Neural cell (in vitro differentiated cells): ENCODE results near the gene VAV2. TPM values are rescaled to one million over a fixed set of nuclear protein-coding genes. Genes with fewer than 3 reads are reported as not detected.

Source experiments
- H2AFZ ChIP-seq: fragments of 200-600, 300-800 bp; sonication (generic), shearing (Covaris generic); 2 replicates; pipeline ENCODE4 v1.6.0; 2014; ENCODE audit warnings: low read depth, mild to moderate bottlenecking, antibody characterized with exemption, low read length, moderate library complexity
- H3F3A ChIP-seq: fragments of 200-600 bp; shearing (Covaris generic); 2 replicates; pipeline ENCODE4 v1.6.1; 2016; ENCODE audit warnings: mild to moderate bottlenecking, moderate library complexity, mixed read lengths, antibody characterized with exemption, low read length; ENCODE audit not compliant: insufficient read depth, poor library complexity, severe bottlenecking
- H3K27ac ChIP-seq: fragments of 200-600, 300-800 bp; sonication (generic), shearing (Covaris generic); 2 replicates; pipeline ENCODE4 v1.5.1; 2014; ENCODE audit warnings: mild to moderate bottlenecking, low read length, moderate library complexity
- H3K27me3 ChIP-seq: fragments of 300-800, 200-600 bp; sonication (generic), shearing (Covaris generic); 2 replicates; pipeline ENCODE4 v1.6.0; 2014; ENCODE audit warnings: mild to moderate bottlenecking, low read depth, low read length, moderate library complexity; ENCODE audit not compliant: insufficient read depth
- H3K36me3 ChIP-seq: fragments of 300-800, 200-600 bp; sonication (generic), shearing (Covaris generic); 2 replicates; pipeline ENCODE4 v1.5.1; 2014; ENCODE audit warnings: mild to moderate bottlenecking, antibody characterized with exemption, low read length, moderate library complexity; ENCODE audit not compliant: insufficient read depth
- H3K4me2 ChIP-seq: fragments of 300-800, 200-600 bp; sonication (generic), shearing (Covaris generic); 2 replicates; pipeline ENCODE4 v1.6.0; 2014; ENCODE audit warnings: mild to moderate bottlenecking, low read length
- H3K4me3 ChIP-seq: fragments of 300-800, 200-600 bp; sonication (generic), shearing (Covaris generic); 2 replicates; pipeline ENCODE4 v1.5.1; 2014; ENCODE audit warnings: mild to moderate bottlenecking, low read length, moderate library complexity
- H3K79me2 ChIP-seq: fragments of 200-600 bp; shearing (Covaris generic); replicated peaks from 2 replicates; pipeline ENCODE4 v1.6.0; 2014; ENCODE audit warnings: mild to moderate bottlenecking, low read length, moderate library complexity; ENCODE audit not compliant: insufficient read depth
- H3K9ac ChIP-seq: fragments of 300-800, 200-600 bp; sonication (generic), shearing (Covaris generic); 2 replicates; pipeline ENCODE4 v1.6.1; 2016; ENCODE audit warnings: mild to moderate bottlenecking, low read length, mixed read lengths
- H3K9me2 ChIP-seq: fragments of 200-600 bp; shearing (Covaris generic); 2 replicates; pipeline ENCODE4 v1.6.1; 2016; ENCODE audit warnings: mild to moderate bottlenecking, low read length, mixed read lengths; ENCODE audit not compliant: insufficient read depth
- H3K9me3 ChIP-seq: fragments of 200-600, 300-800 bp; sonication (generic), shearing (Covaris generic); 2 replicates; pipeline ENCODE4 v1.6.1; 2016; ENCODE audit warnings: mild to moderate bottlenecking, mixed run types, low read length, moderate library complexity, mixed read lengths
- H4K20me1 ChIP-seq: fragments of 200-600 bp; shearing (Covaris generic); 2 replicates; pipeline ENCODE4 v1.6.1; 2016; ENCODE audit warnings: mild to moderate bottlenecking, mixed run types; ENCODE audit not compliant: insufficient read depth
- EP300 ChIP-seq: fragments of 450-650 bp; conservative IDR thresholded peaks from 2 replicates; pipeline ENCODE4 v1.6.1; 2014; ENCODE audit warnings: antibody characterized with exemption, mild to moderate bottlenecking, moderate library complexity; ENCODE audit not compliant: poor library complexity, severe bottlenecking
- EZH2 ChIP-seq: fragments of 200-600, 300-800 bp; shearing (Covaris generic), sonication (generic); IDR thresholded peaks from 2 replicates; pipeline ENCODE4 v1.6.1; 2014; ENCODE audit warnings: antibody characterized with exemption, low read length, borderline replicate concordance, mild to moderate bottlenecking; ENCODE audit not compliant: insufficient read depth, poor library complexity, severe bottlenecking
- MXI1 ChIP-seq: fragments of 450-650 bp; conservative IDR thresholded peaks from 2 replicates; pipeline ENCODE4 v1.6.1; 2014; ENCODE audit warnings: antibody characterized with exemption, mild to moderate bottlenecking; ENCODE audit not compliant: poor library complexity, severe bottlenecking
- POLR2AphosphoS5 ChIP-seq: IDR thresholded peaks from 2 replicates; pipeline ENCODE4 v1.6.1; 2012
- RAD21 ChIP-seq: fragments of 450-650 bp; conservative IDR thresholded peaks from 2 replicates; pipeline ENCODE4 v1.6.1; 2014; ENCODE audit warnings: antibody characterized with exemption, mild to moderate bottlenecking, moderate library complexity
- REST ChIP-seq: IDR thresholded peaks from 2 replicates; pipeline ENCODE4 v1.6.1; 2012; ENCODE audit warnings: borderline replicate concordance
- SMC3 ChIP-seq: fragments of 450-650 bp; conservative IDR thresholded peaks from 2 replicates; pipeline ENCODE4 v1.6.1; 2014; ENCODE audit warnings: antibody characterized with exemption, mild to moderate bottlenecking, moderate library complexity; ENCODE audit not compliant: poor library complexity
- TAF1 ChIP-seq: IDR thresholded peaks from 2 replicates; pipeline ENCODE4 v1.6.1; 2012; ENCODE audit warnings: low read depth
- polyA plus RNA-seq: library from polyadenylated mRNA; depleted of rRNA; stranded (reverse); fragments of >200 nt; gene quantifications from 2 replicates; pipeline ENCODE4 v1.2.3, GENCODE V29; 2014
- TF ChIP-seq, protein P1 (sequence below): fragments of 450-650 bp; IDR thresholded peaks from 2 replicates; pipeline ENCODE4 v1.5.1; 2014; ENCODE audit warnings: antibody characterized with exemption, mild to moderate bottlenecking, moderate library complexity; ENCODE audit not compliant: poor library complexity, severe bottlenecking

VAV2 gene
- polyA plus RNA-seq, 1 donor from 2014 or later = 35.2 TPM

DNA sequence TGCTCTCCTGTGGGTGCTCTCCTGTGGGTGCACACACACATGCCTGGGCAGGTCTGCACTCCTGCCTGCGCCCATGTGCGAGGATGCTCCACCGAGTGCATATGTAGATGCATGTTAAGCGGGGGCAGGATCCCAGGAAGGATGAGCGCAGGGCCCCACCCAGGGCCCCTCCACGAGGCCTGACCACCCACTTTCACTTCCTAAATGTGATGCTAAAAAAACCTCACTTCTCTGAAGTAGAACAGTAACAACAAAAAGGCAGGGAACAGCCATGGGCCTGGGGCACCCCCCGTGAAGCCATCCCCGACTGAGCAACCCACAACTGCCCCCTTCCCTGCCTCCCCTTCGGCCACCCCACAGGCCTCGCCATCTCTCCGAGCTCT is 205.8 kb downstream of the VAV2 start:
- Histone ChIP-seq H3F3A (no peaks in the 10 kb centered on the region), H3K9ac (no peak overlapping the region), H3K9me3 (no peaks in the 10 kb centered on the region), H2AFZ (no peak overlapping the region), H3K27ac (no peak overlapping the region), H3K27me3 (no peaks in the 10 kb centered on the region), H3K79me2 (no peaks in the 10 kb centered on the region), H3K36me3 (no peaks in the 10 kb centered on the region), H3K4me2 (no peak overlapping the region), H3K4me3 (no peak overlapping the region), H4K20me1 (no peaks in the 10 kb centered on the region), H3K9me2 (no peaks in the 10 kb centered on the region)
- TF ChIP-seq, protein P1, sequence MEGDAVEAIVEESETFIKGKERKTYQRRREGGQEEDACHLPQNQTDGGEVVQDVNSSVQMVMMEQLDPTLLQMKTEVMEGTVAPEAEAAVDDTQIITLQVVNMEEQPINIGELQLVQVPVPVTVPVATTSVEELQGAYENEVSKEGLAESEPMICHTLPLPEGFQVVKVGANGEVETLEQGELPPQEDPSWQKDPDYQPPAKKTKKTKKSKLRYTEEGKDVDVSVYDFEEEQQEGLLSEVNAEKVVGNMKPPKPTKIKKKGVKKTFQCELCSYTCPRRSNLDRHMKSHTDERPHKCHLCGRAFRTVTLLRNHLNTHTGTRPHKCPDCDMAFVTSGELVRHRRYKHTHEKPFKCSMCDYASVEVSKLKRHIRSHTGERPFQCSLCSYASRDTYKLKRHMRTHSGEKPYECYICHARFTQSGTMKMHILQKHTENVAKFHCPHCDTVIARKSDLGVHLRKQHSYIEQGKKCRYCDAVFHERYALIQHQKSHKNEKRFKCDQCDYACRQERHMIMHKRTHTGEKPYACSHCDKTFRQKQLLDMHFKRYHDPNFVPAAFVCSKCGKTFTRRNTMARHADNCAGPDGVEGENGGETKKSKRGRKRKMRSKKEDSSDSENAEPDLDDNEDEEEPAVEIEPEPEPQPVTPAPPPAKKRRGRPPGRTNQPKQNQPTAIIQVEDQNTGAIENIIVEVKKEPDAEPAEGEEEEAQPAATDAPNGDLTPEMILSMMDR = no peak
- TF ChIP-seq EP300 = no peak
- no peak for TF ChIP-seq POLR2AphosphoS5
- no peak for TF ChIP-seq MXI1
- no peak for TF ChIP-seq EZH2
- TF ChIP-seq TAF1 = no peak
- no peak for TF ChIP-seq RAD21
- no peak for TF ChIP-seq SMC3
- no peak for TF ChIP-seq REST

GRCh38 chr9:133785753-133786370 is 206.3 kb downstream of the VAV2 start:
- no peaks in the 10 kb centered on the region for H3K36me3 ChIP-seq
- no peak overlapping the region for H3K4me3 ChIP-seq
- H4K20me1 ChIP-seq = no peaks in the 10 kb centered on the region
- H3K27me3 ChIP-seq = no peaks in the 10 kb centered on the region
- TF ChIP-seq POLR2AphosphoS5 = no peak
- TF ChIP-seq EP300 = no peak
- no peak for TF ChIP-seq MXI1
- H3F3A ChIP-seq = no peaks in the 10 kb centered on the region
- H3K4me2 ChIP-seq = no peak overlapping the region
- no peak overlapping the region for H2AFZ ChIP-seq
- H3K9me2 ChIP-seq = no peaks in the 10 kb centered on the region
- no peak overlapping the region for H3K27ac ChIP-seq
- no peaks in the 10 kb centered on the region for H3K9me3 ChIP-seq
- H3K9ac ChIP-seq = no peak overlapping the region
- no peaks in the 10 kb centered on the region for H3K79me2 ChIP-seq
